H9 (cell line): ENCODE data around the gene STAB2. TPM values are rescaled to one million over a fixed set of nuclear protein-coding genes. Genes with fewer than 3 reads are reported as not detected.

Experiments
- DNase-seq: peaks from one replicate; pipeline ENCODE4 v3.0.0-alpha.2; 2017
- H2AFZ ChIP-seq: one replicate; pipeline ENCODE4 v1.6.1; 2013; ENCODE audit warnings: mild to moderate bottlenecking, low read length, control low read depth, moderate library complexity
- H2AK5ac ChIP-seq: 2 replicates; pipeline ENCODE4 v1.6.1; 2013; ENCODE audit warnings: low read length, control low read depth, mixed read lengths; ENCODE audit not compliant: insufficient read length
- H2BK120ac ChIP-seq: one replicate; pipeline ENCODE4 v1.6.1; 2013; ENCODE audit warnings: low read depth, mild to moderate bottlenecking, low read length, control low read depth, inconsistent platforms; ENCODE audit not compliant: poor library complexity, severe bottlenecking
- H2BK12ac ChIP-seq: 2 replicates; pipeline ENCODE4 v1.6.1; 2013; ENCODE audit warnings: low read length, control low read depth, mixed read lengths, low read depth; ENCODE audit not compliant: insufficient read length
- H2BK15ac ChIP-seq: 2 replicates; pipeline ENCODE4 v1.6.1; 2013; ENCODE audit warnings: low read depth, low read length, control low read depth
- H2BK20ac ChIP-seq: one replicate; pipeline ENCODE4 v1.6.1; 2013; ENCODE audit warnings: low read depth, mild to moderate bottlenecking, low read length, control low read depth, inconsistent platforms; ENCODE audit not compliant: poor library complexity, severe bottlenecking
- H2BK5ac ChIP-seq: 2 replicates; pipeline ENCODE4 v1.6.1; 2013; ENCODE audit warnings: low read length, control low read depth, mixed read lengths; ENCODE audit not compliant: insufficient read length
- H3K14ac ChIP-seq: 2 replicates; pipeline ENCODE4 v1.6.1; 2013; ENCODE audit warnings: low read length, control low read depth; ENCODE audit not compliant: insufficient read depth
- H3K18ac ChIP-seq: 2 replicates; pipeline ENCODE4 v1.6.1; 2013; ENCODE audit warnings: low read depth, mild to moderate bottlenecking, mixed read lengths, low read length, control low read depth; ENCODE audit not compliant: insufficient read length
- H3K23ac ChIP-seq: 2 replicates; pipeline ENCODE4 v1.6.1; 2013; ENCODE audit warnings: low read length, control low read depth, mixed read lengths, low read depth; ENCODE audit not compliant: insufficient read length
- H3K23me2 ChIP-seq: 2 replicates; pipeline ENCODE4 v1.6.1; 2013; ENCODE audit warnings: low read depth, mild to moderate bottlenecking, mixed read lengths, low read length, control low read depth; ENCODE audit not compliant: insufficient read length, poor library complexity, severe bottlenecking
- H3K27ac ChIP-seq: 2 replicates; pipeline ENCODE4 v1.5.1; 2013; ENCODE audit warnings: low read length, control low read depth, mixed read lengths, low read depth; ENCODE audit not compliant: insufficient read length
- H3K27me3 ChIP-seq: 2 replicates; pipeline ENCODE4 v1.6.1; 2013; ENCODE audit warnings: low read length, control low read depth, inconsistent platforms; ENCODE audit not compliant: insufficient read depth
- H3K4ac ChIP-seq: 2 replicates; pipeline ENCODE4 v1.6.1; 2013; ENCODE audit warnings: low read depth, mild to moderate bottlenecking, control low read depth, inconsistent platforms, low read length, moderate library complexity
- H3K4me1 ChIP-seq: 2 replicates; pipeline ENCODE4 v1.6.1; 2013; ENCODE audit warnings: low read length, control low read depth, inconsistent platforms; ENCODE audit not compliant: insufficient read depth
- H3K4me2 ChIP-seq: 2 replicates; pipeline ENCODE4 v1.6.1; 2013; ENCODE audit warnings: low read length, control low read depth, mixed read lengths; ENCODE audit not compliant: insufficient read length, insufficient read depth
- H3K56ac ChIP-seq: 2 replicates; pipeline ENCODE4 v1.6.1; 2013; ENCODE audit warnings: low read depth, mild to moderate bottlenecking, mixed read lengths, low read length, control low read depth; ENCODE audit not compliant: insufficient read length
- H3K79me1 ChIP-seq: 2 replicates; pipeline ENCODE4 v1.6.1; 2013; ENCODE audit warnings: low read depth, mild to moderate bottlenecking, moderate library complexity, low read length, control low read depth, inconsistent platforms; ENCODE audit not compliant: insufficient read depth, poor library complexity, severe bottlenecking
- H3K79me2 ChIP-seq: 2 replicates; pipeline ENCODE4 v1.6.1; 2013; ENCODE audit warnings: low read length, control low read depth, inconsistent platforms; ENCODE audit not compliant: insufficient read depth
- H3K9ac ChIP-seq: 2 replicates; pipeline ENCODE4 v1.6.1; 2013; ENCODE audit warnings: low read length, control low read depth, mixed read lengths; ENCODE audit not compliant: insufficient read length; ENCODE audit errors: extremely low read depth
- H3K9me3 ChIP-seq: one replicate; pipeline ENCODE4 v1.6.1; 2013; ENCODE audit warnings: low read depth, low read length, inconsistent platforms; ENCODE audit not compliant: control insufficient read depth
- H3T11ph ChIP-seq: one replicate; pipeline ENCODE4 v1.6.1; 2013; ENCODE audit warnings: mild to moderate bottlenecking, low read length, control low read depth, inconsistent platforms
- H4K20me1 ChIP-seq: one replicate; pipeline ENCODE4 v1.6.1; 2013; ENCODE audit not compliant: control insufficient read depth, insufficient read length, insufficient read depth
- H4K5ac ChIP-seq: 2 replicates; pipeline ENCODE4 v1.6.1; 2013; ENCODE audit warnings: low read depth, mild to moderate bottlenecking, mixed read lengths, low read length, control low read depth; ENCODE audit not compliant: insufficient read length
- H4K8ac ChIP-seq: replicated peaks from 2 replicates; pipeline ENCODE4 v1.6.1; 2013; ENCODE audit warnings: low read length, control low read depth, mixed read lengths, low read depth; ENCODE audit not compliant: insufficient read length
- H4K91ac ChIP-seq: 2 replicates; pipeline ENCODE4 v1.6.1; 2013; ENCODE audit warnings: low read depth, mild to moderate bottlenecking, moderate library complexity, mixed read lengths, low read length, control low read depth; ENCODE audit not compliant: insufficient read length
- H3K27ac Mint-ChIP-seq, 3 experiments: 2 replicates in 2 of 3; 3 replicates in 1 of 3; pipeline ENCODE4 v1.8.0; 2020 to 2021; ENCODE audit warnings: mixed read lengths in 3 of 3, mild to moderate bottlenecking in 1 of 3, moderate library complexity in 1 of 3
- H3K27me3 Mint-ChIP-seq: 2 replicates; pipeline ENCODE4 v1.8.0; 2021; ENCODE audit warnings: low read depth, mild to moderate bottlenecking, moderate library complexity, mixed read lengths
- H3K36me3 Mint-ChIP-seq, 3 experiments: 2 replicates in 2 of 3; 3 replicates in 1 of 3; pipeline ENCODE4 v1.8.0; 2020 to 2021; ENCODE audit warnings: low read depth in 3 of 3, mixed read lengths in 3 of 3; ENCODE audit not compliant: insufficient read depth in 1 of 3
- H3K4me1 Mint-ChIP-seq, 2 experiments: 2 replicates each; pipeline ENCODE4 v1.8.0; 2020; ENCODE audit warnings: mixed read lengths in 2 of 2
- H3K4me3 Mint-ChIP-seq, 2 experiments: 2 replicates in 1 of 2; 3 replicates in 1 of 2; pipeline ENCODE4 v1.8.0; 2020 to 2021; ENCODE audit warnings: mild to moderate bottlenecking in 2 of 2, mixed read lengths in 2 of 2, moderate library complexity in 1 of 2
- H3K9me3 Mint-ChIP-seq, 2 experiments: 2 replicates in 1 of 2; 3 replicates in 1 of 2; pipeline ENCODE4 v1.8.0; 2020; ENCODE audit warnings: mild to moderate bottlenecking in 2 of 2, mixed read lengths in 2 of 2, moderate library complexity in 1 of 2
- WGBS: extraction: QIAGEN DNeasy Blood & Tissue Kit; methylation state at CpG from one replicate; pipeline ENCODE4 v1.1.7; 2013; ENCODE audit warnings: missing lambda C conversion rate, low lambda C conversion rate, mixed read lengths; ENCODE audit not compliant: insufficient read length; ENCODE audit errors: extremely low coverage; 5-methylcytosine and 5-hydroxymethylcytosine counted together
- total RNA-seq: library from RNA; stranded (reverse); gene quantifications from 2 replicates; pipeline ENCODE4 v1.2.1, GENCODE V29; 2021
- TF ChIP-seq, protein P1 (sequence below): fragments of 200-600 bp; sonication (generic); conservative IDR thresholded peaks from 3 replicates; pipeline ENCODE4 v1.8.0; 2021; ENCODE audit warnings: antibody characterized with exemption, mild to moderate bottlenecking

The STAB2 gene
- total RNA-seq, 1 experiment from 2014 or later = 0.02 TPM

DNA sequence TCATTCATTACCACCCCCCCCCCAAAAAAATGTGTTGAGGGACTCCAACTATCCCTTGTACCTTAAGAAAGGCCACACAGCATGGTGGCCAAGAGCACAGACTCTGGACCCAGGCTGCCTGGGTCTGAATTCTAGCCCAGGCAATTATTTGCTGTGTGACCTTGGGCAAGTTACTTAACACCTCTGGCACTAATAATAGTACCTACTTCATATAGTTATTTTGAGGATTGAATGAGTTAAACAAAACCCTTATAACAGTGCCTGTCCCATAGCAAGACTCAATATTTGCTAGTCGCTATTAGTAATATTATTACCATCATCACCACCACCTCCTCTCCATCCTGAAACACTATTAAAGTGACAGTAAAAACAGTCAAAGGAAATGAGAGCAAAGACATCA is 216.8 kb downstream of the STAB2 start:
- Histone ChIP-seq H3K56ac (no peak overlapping the region), H4K5ac (no peak overlapping the region), H4K91ac (no peak overlapping the region), H3K27ac (no peak overlapping the region), H2AK5ac (no peak overlapping the region), H3K18ac (no peak overlapping the region), H4K8ac (no peak overlapping the region), H3K14ac (no peak overlapping the region), H2BK5ac (no peak overlapping the region), H3K23ac (no peak overlapping the region), H3K4me1 (no peaks in the 10 kb centered on the region; the same call in 1 of the 2 replicates), H2BK20ac (no peak overlapping the region), H2BK12ac (no peak overlapping the region), H3K79me2 (no peaks in the 10 kb centered on the region), H3T11ph (no peak overlapping the region), H2AFZ (no peak overlapping the region), H3K4ac (no peak overlapping the region), H2BK120ac (no peak overlapping the region), H3K27me3 (no peaks in the 10 kb centered on the region), H3K9me3 (no peaks in the 10 kb centered on the region), H3K9ac (no peak overlapping the region), H3K23me2 (no peaks in the 10 kb centered on the region), H2BK15ac (no peak overlapping the region), H4K20me1 (no peaks in the 10 kb centered on the region), H3K79me1 (peaks cover 3% of the 10 kb centered on the region), H3K4me2 (no peak overlapping the region)
- no peak for DNase-seq
- Mint-ChIP-seq H3K27me3 (no peaks in the 10 kb centered on the region), H3K27ac (no peak overlapping the region), H3K9me3 (no peaks in the 10 kb centered on the region), H3K4me1 (peaks cover 10 to 19% of the 10 kb centered on the region in 2 experiments), H3K36me3 (peaks cover 14 to 26% (median 17%) of the 10 kb centered on the region in 3 experiments; a peak in 6 of 7 replicates), H3K4me3 (no peak overlapping the region)
- TF ChIP-seq, protein P1, sequence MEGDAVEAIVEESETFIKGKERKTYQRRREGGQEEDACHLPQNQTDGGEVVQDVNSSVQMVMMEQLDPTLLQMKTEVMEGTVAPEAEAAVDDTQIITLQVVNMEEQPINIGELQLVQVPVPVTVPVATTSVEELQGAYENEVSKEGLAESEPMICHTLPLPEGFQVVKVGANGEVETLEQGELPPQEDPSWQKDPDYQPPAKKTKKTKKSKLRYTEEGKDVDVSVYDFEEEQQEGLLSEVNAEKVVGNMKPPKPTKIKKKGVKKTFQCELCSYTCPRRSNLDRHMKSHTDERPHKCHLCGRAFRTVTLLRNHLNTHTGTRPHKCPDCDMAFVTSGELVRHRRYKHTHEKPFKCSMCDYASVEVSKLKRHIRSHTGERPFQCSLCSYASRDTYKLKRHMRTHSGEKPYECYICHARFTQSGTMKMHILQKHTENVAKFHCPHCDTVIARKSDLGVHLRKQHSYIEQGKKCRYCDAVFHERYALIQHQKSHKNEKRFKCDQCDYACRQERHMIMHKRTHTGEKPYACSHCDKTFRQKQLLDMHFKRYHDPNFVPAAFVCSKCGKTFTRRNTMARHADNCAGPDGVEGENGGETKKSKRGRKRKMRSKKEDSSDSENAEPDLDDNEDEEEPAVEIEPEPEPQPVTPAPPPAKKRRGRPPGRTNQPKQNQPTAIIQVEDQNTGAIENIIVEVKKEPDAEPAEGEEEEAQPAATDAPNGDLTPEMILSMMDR = no peak
- WGBS = no CpG with 5 or more reads among the region's 1 CpG
